Large intestine (tissue), 3 donors: Measurements from ENCODE around the gene FOXP1. TPM values are rescaled to one million over a fixed set of nuclear protein-coding genes. Genes with fewer than 3 reads are reported as not detected.

Source experiments
- DNase-seq, 2 donors: peaks; one replicate each; pipeline versions ENCODE4 v3.0.0 to v3.0.0-alpha.2; 2013
- H3K27ac ChIP-seq: one replicate; pipeline ENCODE4 v1.5.1; 2013; ENCODE audit warnings: low read length
- H3K27me3 ChIP-seq: 2 replicates; pipeline ENCODE4 v1.6.1; 2013; ENCODE audit warnings: low read length; ENCODE audit not compliant: control insufficient read depth, insufficient read depth
- H3K36me3 ChIP-seq: 2 replicates; pipeline ENCODE4 v1.6.1; 2013; ENCODE audit warnings: low read length; ENCODE audit not compliant: control insufficient read depth, insufficient read depth
- H3K4me1 ChIP-seq: one replicate; pipeline ENCODE4 v1.6.1; 2013; ENCODE audit warnings: low read length; ENCODE audit not compliant: control insufficient read depth, insufficient read depth
- H3K4me3 ChIP-seq: one replicate; pipeline ENCODE4 v1.5.1; 2013; ENCODE audit warnings: low read length
- H3K9me3 ChIP-seq: one replicate; pipeline ENCODE4 v1.6.1; 2013; ENCODE audit warnings: mild to moderate bottlenecking, low read depth, low read length, moderate library complexity; ENCODE audit not compliant: control insufficient read depth
- whole genome bisulfite sequencing: methylation state at CpG from one replicate; pipeline ENCODE4 v1.1.5; 2013; ENCODE audit warnings: low lambda C conversion rate; ENCODE audit not compliant: insufficient coverage; 5-methylcytosine and 5-hydroxymethylcytosine counted together
- polyA plus RNA-seq: library from polyadenylated mRNA; unstranded; fragments of 120-200 nt; gene quantifications from one replicate; pipeline ENCODE4 v1.2.1, GENCODE V29; 2013

The FOXP1 gene
- polyA plus RNA-seq, 1 donor = 64.1 TPM

- Histone ChIP-seq H3K4me1 (peaks cover 13% of the 10 kb centered on the region), H3K27ac (no peak overlapping the region), H3K9me3 (no peaks in the 10 kb centered on the region), H3K4me3 (no peak overlapping the region), H3K36me3 (peaks cover 21% of the 10 kb centered on the region), H3K27me3 (no peaks in the 10 kb centered on the region)
- no peak for DNase-seq
- no CpG with 5 or more reads among the region's 8 CpGs for WGBS
Observed at GRCh38 chr3:71114610-71115009, 468.9 kb downstream of the FOXP1 start.

- no peak for DNase-seq
- H3K4me3 ChIP-seq = no peak overlapping the region
- 94% methylated on average over 3 of the region's 6 CpGs for WGBS
Observed at GRCh38 chr3:71112576-71112975, 471.0 kb downstream of the FOXP1 start.

GRCh38 chr3:71111784-71112440 is 471.6 kb downstream of the FOXP1 start:
- no peak overlapping the region for H3K4me3 ChIP-seq
- H3K27me3 ChIP-seq = no peaks in the 10 kb centered on the region
- H3K36me3 ChIP-seq = peaks cover 24% of the 10 kb centered on the region
- H3K27ac ChIP-seq = no peak overlapping the region
- no peaks in the 10 kb centered on the region for H3K4me1 ChIP-seq
- H3K9me3 ChIP-seq = no peaks in the 10 kb centered on the region
- DNase-seq = no peak
- no CpG with 5 or more reads among the region's 6 CpGs for WGBS

More at GRCh38 chr3:71112576-71112975, 471.0 kb downstream of the FOXP1 start:
- Histone ChIP-seq H3K36me3 (peaks cover 24% of the 10 kb centered on the region), H3K27ac (no peak overlapping the region), H3K27me3 (no peaks in the 10 kb centered on the region), H3K9me3 (no peaks in the 10 kb centered on the region), H3K4me1 (peaks cover under 1% of the 10 kb centered on the region)

GRCh38 chr3:71110385-71111222 is 472.9 kb downstream of the FOXP1 start:
- no peaks in the 10 kb centered on the region for H3K27me3 ChIP-seq
- no peak for DNase-seq
- 100% methylated on average over 1 of the region's 8 CpGs for WGBS
- no peak overlapping the region for H3K27ac ChIP-seq
- no peak overlapping the region for H3K4me3 ChIP-seq
- peaks cover 24% of the 10 kb centered on the region for H3K36me3 ChIP-seq
- no peaks in the 10 kb centered on the region for H3K9me3 ChIP-seq
- no peaks in the 10 kb centered on the region for H3K4me1 ChIP-seq

- Histone ChIP-seq H3K36me3 (peaks cover 25% of the 10 kb centered on the region), H3K4me1 (no peaks in the 10 kb centered on the region), H3K27me3 (no peaks in the 10 kb centered on the region), H3K4me3 (no peak overlapping the region), H3K9me3 (no peaks in the 10 kb centered on the region), H3K27ac (no peak overlapping the region)
- DNase-seq = no peak
- 75% methylated on average over 1 of the region's 3 CpGs for WGBS
Observed at GRCh38 chr3:71109977-71110285, 473.6 kb downstream of the FOXP1 start.

GRCh38 chr3:71109241-71109976 is 474.1 kb downstream of the FOXP1 start:
- no peaks in the 10 kb centered on the region for H3K9me3 ChIP-seq
- peak overlapping the region; percentile 2 for H3K27ac ChIP-seq
- peaks cover 27% of the 10 kb centered on the region for H3K36me3 ChIP-seq
- no peaks in the 10 kb centered on the region for H3K4me1 ChIP-seq
- no peaks in the 10 kb centered on the region for H3K27me3 ChIP-seq
- no peak overlapping the region for H3K4me3 ChIP-seq
- 62% methylated on average over 2 of the region's 8 CpGs for WGBS
- no peak for DNase-seq

- no peak for DNase-seq
- Histone ChIP-seq H3K9me3 (no peaks in the 10 kb centered on the region), H3K4me1 (peaks cover 5% of the 10 kb centered on the region), H3K4me3 (no peak overlapping the region), H3K36me3 (peaks cover 29% of the 10 kb centered on the region), H3K27ac (no peak overlapping the region), H3K27me3 (no peaks in the 10 kb centered on the region)
- WGBS = no CpG with 5 or more reads among the region's 3 CpGs
Observed at GRCh38 chr3:71107926-71108325, 475.6 kb downstream of the FOXP1 start.

GRCh38 chr3:71104976-71105375 is 478.6 kb downstream of the FOXP1 start:
- no peaks in the 10 kb centered on the region for H3K27me3 ChIP-seq
- peaks cover 9% of the 10 kb centered on the region for H3K4me1 ChIP-seq
- peaks cover 11% of the 10 kb centered on the region for H3K36me3 ChIP-seq
- no peak overlapping the region for H3K4me3 ChIP-seq
- WGBS = 89% methylated on average over 5 of the region's 6 CpGs
- no peak for DNase-seq
- H3K27ac ChIP-seq = no peak overlapping the region
- H3K9me3 ChIP-seq = no peaks in the 10 kb centered on the region

GRCh38 chr3:71104556-71104955 is 479.0 kb downstream of the FOXP1 start:
- Histone ChIP-seq H3K4me3 (no peak overlapping the region), H3K9me3 (no peaks in the 10 kb centered on the region), H3K4me1 (peaks cover 9% of the 10 kb centered on the region), H3K27ac (no peak overlapping the region), H3K36me3 (peaks cover 11% of the 10 kb centered on the region), H3K27me3 (no peaks in the 10 kb centered on the region)
- DNase-seq = no peak
- no CpG with 5 or more reads among the region's 3 CpGs for WGBS

- H3K36me3 ChIP-seq = peaks cover 11% of the 10 kb centered on the region
- 80% methylated on average over 1 of the region's 6 CpGs for WGBS
- no peak overlapping the region for H3K27ac ChIP-seq
- H3K27me3 ChIP-seq = no peaks in the 10 kb centered on the region
- H3K4me1 ChIP-seq = peaks cover 9% of the 10 kb centered on the region
- no peaks in the 10 kb centered on the region for H3K9me3 ChIP-seq
- DNase-seq = no peak
- no peak overlapping the region for H3K4me3 ChIP-seq
Observed at GRCh38 chr3:71104121-71104541, 479.4 kb downstream of the FOXP1 start.
